Cardiac fibroblast (primary cell): ENCODE measurements around the gene ASPSCR1.

Experiments
- DNase-seq, 2 donors: peaks; one replicate each; pipeline versions ENCODE4 v3.0.0 to v3.0.0-alpha.2; 2010; ENCODE audit warnings: low read depth in 2 of 2
- H3K4me3 ChIP-seq, 2 donors: replicated peaks in 1 of 2; 1 replicate in 1 of 2; 2 replicates in 1 of 2; pipeline ENCODE4 v1.5.1; 2011; ENCODE audit warnings: low read depth in 2 of 2, low read length in 2 of 2, mild to moderate bottlenecking in 2 of 2, moderate library complexity in 1 of 2
- TF ChIP-seq, protein P1 (sequence below): IDR thresholded peaks from one replicate; pipeline ENCODE4 v1.5.1; 2011; ENCODE audit warnings: low read depth, mild to moderate bottlenecking, low read length, inconsistent platforms

Gene ASPSCR1

DNA sequence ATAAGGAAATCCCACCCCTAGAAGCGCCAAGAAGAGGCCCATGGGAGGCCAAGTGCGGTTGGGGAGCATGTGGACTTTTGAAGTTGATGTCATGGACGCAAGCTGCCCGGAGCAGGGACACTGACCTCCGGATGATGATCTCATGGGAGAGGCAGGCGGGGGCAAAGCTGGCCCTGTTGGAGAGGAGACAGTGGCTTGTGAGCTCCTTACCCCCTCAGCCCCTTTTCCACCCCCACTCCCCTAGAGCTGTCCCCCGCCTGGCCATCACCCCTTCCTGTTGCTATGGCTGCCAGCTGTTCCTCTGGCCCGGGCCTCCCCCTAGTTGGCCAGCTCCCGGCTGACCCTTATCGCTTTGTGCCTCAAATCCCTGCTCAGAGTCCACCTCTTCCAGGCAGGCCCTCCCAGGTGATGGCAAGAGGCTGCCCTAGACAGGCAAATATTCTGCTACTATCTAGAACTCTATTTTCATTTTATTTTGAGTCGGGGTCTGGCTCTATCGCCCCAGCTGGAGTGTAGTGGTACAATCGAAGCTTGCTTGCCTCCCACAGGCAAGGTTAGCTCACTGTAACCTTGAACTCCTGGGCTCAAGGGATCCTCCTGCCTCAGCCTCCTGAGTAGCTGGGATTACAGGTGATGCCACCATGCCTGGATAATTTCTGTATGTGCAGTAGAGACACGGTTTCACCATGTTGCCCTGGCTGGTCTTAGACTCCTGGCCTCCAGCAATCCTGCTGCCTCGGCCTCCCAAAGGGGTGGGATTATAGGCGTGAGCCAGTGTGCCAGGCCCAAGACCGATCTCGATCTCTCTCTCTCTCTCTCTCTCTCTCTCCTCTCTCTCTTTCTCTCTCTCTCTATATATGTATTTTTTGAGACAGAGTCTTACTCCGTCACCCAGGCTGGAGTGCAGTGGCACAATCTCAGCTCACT lies 23.0 kb upstream of the ASPSCR1 start:
- no peak overlapping the region for H3K4me3 ChIP-seq
- DNase-seq: no peak
- TF ChIP-seq, protein P1, sequence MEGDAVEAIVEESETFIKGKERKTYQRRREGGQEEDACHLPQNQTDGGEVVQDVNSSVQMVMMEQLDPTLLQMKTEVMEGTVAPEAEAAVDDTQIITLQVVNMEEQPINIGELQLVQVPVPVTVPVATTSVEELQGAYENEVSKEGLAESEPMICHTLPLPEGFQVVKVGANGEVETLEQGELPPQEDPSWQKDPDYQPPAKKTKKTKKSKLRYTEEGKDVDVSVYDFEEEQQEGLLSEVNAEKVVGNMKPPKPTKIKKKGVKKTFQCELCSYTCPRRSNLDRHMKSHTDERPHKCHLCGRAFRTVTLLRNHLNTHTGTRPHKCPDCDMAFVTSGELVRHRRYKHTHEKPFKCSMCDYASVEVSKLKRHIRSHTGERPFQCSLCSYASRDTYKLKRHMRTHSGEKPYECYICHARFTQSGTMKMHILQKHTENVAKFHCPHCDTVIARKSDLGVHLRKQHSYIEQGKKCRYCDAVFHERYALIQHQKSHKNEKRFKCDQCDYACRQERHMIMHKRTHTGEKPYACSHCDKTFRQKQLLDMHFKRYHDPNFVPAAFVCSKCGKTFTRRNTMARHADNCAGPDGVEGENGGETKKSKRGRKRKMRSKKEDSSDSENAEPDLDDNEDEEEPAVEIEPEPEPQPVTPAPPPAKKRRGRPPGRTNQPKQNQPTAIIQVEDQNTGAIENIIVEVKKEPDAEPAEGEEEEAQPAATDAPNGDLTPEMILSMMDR: no peak

- TF ChIP-seq, protein P1: no peak
- H3K4me3 ChIP-seq: no peak overlapping the region
- DNase-seq: no peak
Measured at GRCh38 chr17:81955058-81955681, 22.3 kb upstream of the ASPSCR1 start.

DNA sequence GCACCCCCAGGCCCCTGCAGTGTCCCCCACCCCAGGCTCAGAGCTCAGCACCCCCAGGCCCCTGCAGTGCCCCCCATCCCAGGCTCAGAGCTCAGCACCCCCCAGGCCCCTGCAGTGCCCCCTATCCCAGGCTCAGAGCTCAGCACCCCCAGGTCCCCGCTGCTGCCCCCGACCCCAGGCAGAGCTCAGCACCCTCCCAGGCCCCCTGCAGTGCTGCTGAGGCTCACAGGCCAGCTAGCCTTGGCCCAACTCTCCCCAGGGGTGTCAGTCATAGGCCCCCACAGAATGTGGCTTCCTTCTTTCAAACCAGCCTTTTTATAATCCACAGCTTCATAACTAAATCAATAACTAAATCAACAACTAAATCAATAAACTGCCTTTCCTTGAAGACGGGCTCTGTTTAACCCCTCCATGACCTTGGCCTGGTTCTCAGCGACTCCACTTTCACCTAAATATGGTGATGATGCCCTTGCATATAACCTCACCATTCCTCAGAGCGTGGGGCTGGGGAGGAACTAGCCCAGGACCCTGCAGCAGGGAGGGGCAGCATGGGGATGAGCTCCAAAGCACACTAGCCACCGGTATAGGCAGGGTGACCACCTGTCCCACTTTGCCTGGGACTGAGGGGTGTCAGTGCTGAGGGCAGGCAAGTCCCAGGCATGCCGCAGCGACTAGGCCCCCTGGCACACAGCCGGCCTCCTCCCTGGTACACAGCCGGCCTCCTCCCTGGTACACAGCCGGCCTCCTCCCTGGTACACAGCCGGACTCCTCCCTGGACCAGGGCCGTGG lies 21.5 kb upstream of the ASPSCR1 start:
- no peak overlapping the region for H3K4me3 ChIP-seq
- TF ChIP-seq, protein P1: no peak

GRCh38 chr17:81956607-81957589 lies 20.5 kb upstream of the ASPSCR1 start:
- no peak overlapping the region for H3K4me3 ChIP-seq
- TF ChIP-seq, protein P1: no peak
- no peak for DNase-seq

More for the DNA sequence above, 21.5 kb upstream of the ASPSCR1 start:
- DNase-seq: no peak

- H3K4me3 ChIP-seq: no peak overlapping the region
- DNase-seq: no peak
- TF ChIP-seq, protein P1: no peak
Measured at GRCh38 chr17:81957691-81958432, 19.6 kb upstream of the ASPSCR1 start.
